ENCODE measurements around the gene SERPING1. TPM values are rescaled to one million over a fixed set of nuclear protein-coding genes. Genes with fewer than 3 reads are reported as not detected.
A peak's percentile ranks its signal among the peaks of the same experiment; 100 is the strongest.

The SERPING1 gene
- total RNA-seq, 1 donor from 2014 or later: 74.7 TPM

DNA sequence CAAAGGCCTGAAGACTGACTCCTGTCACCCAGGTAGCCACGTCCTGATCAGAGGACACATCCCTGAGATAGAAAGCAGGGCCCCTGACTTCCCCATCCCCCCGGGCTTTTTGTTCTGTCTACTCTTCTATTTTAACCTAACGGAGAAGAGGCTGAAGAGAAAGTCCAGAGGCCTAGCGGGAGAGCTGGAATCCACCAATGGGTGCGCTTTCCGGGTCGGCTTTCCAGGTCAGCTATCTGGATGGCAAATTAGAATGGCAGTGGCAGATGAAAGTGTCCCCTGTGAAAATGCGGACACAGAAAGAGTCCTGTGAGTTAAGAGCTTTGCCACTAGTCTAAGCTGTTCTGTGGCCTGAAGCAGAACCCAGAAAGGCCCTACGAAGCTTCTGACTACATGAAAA lies 13.1 kb upstream of the SERPING1 start:
- Mint-ChIP-seq H3K27ac (no peak overlapping the region), H3K36me3 (no peaks in the 10 kb centered on the region), H3K27me3 (no peaks in the 10 kb centered on the region), H3K4me3 (no peak overlapping the region), H3K4me1 (ENCODE audit: unreplicated experiment) (peaks cover 10% of the 10 kb centered on the region), H3K9me3 (no peaks in the 10 kb centered on the region)
- no peak for DNase-seq (ENCODE audit: extremely low spot score, unreplicated experiment)
- TF ChIP-seq, protein P1, sequence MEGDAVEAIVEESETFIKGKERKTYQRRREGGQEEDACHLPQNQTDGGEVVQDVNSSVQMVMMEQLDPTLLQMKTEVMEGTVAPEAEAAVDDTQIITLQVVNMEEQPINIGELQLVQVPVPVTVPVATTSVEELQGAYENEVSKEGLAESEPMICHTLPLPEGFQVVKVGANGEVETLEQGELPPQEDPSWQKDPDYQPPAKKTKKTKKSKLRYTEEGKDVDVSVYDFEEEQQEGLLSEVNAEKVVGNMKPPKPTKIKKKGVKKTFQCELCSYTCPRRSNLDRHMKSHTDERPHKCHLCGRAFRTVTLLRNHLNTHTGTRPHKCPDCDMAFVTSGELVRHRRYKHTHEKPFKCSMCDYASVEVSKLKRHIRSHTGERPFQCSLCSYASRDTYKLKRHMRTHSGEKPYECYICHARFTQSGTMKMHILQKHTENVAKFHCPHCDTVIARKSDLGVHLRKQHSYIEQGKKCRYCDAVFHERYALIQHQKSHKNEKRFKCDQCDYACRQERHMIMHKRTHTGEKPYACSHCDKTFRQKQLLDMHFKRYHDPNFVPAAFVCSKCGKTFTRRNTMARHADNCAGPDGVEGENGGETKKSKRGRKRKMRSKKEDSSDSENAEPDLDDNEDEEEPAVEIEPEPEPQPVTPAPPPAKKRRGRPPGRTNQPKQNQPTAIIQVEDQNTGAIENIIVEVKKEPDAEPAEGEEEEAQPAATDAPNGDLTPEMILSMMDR (conservative IDR thresholded peaks at IDR 0.05): no peak

GRCh38 chr11:57585301-57585700 lies 12.2 kb upstream of the SERPING1 start:
- H3K4me3 Mint-ChIP-seq: no peak overlapping the region
- no peak for DNase-seq (ENCODE audit: extremely low spot score, unreplicated experiment)
- H3K27ac Mint-ChIP-seq: no peak overlapping the region
- H3K4me1 Mint-ChIP-seq (ENCODE audit: unreplicated experiment): peaks cover 10% of the 10 kb centered on the region
- TF ChIP-seq, protein P1 (conservative IDR thresholded peaks at IDR 0.05): no peak
- no peaks in the 10 kb centered on the region for H3K36me3 Mint-ChIP-seq
- no peaks in the 10 kb centered on the region for H3K27me3 Mint-ChIP-seq
- no peaks in the 10 kb centered on the region for H3K9me3 Mint-ChIP-seq

- Mint-ChIP-seq H3K4me1 (ENCODE audit: unreplicated experiment) (peaks cover 15% of the 10 kb centered on the region), H3K36me3 (no peaks in the 10 kb centered on the region), H3K27ac (no peak overlapping the region), H3K27me3 (no peaks in the 10 kb centered on the region), H3K9me3 (no peaks in the 10 kb centered on the region), H3K4me3 (no peak overlapping the region)
- TF ChIP-seq, protein P1 (conservative IDR thresholded peaks at IDR 0.05): no peak
- DNase-seq (ENCODE audit: extremely low spot score, unreplicated experiment): no peak
These were observed 10.7 kb upstream of the SERPING1 start for GRCh38 chr11:57586711-57587245.

DNA sequence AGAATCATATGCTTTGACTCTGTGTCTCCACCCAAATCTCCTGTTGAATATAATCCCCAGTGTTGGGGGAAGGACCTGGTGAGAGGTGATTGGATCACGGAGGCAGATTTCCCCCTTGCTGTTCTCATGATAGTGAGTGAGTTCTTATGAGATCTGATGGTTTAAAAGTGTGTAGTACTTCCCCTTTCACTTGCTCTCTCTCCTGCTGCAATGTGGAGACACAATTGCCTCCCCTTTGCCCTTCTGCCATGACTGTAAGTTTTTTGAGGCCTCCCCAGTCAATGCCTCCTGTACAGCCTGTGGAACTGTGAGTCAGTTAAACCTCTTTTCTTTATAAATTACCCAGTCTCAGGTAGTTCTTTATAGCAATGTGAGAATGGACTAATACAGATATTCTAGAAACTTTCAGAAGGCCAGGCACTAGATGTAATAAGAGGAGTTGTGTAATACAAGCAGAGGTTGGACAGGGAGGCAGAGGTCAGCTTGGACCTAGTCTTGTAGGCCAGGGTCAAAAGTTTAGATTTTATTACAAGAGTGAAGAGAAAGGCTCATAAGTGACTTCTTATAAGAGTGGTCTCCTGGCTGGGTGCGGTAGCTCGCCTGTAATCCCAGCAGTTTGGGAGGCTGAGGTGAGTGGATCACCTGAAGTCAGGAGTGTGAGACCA lies 9.3 kb upstream of the SERPING1 start:
- TF ChIP-seq, protein P1 (conservative IDR thresholded peaks at IDR 0.05): no peak
- H3K9me3 Mint-ChIP-seq: no peaks in the 10 kb centered on the region
- H3K27ac Mint-ChIP-seq: no peak overlapping the region
- H3K4me3 Mint-ChIP-seq: no peak overlapping the region
- DNase-seq (ENCODE audit: extremely low spot score, unreplicated experiment): no peak
- peaks cover 20% of the 10 kb centered on the region for H3K4me1 Mint-ChIP-seq (ENCODE audit: unreplicated experiment)
- no peaks in the 10 kb centered on the region for H3K27me3 Mint-ChIP-seq
- H3K36me3 Mint-ChIP-seq: no peaks in the 10 kb centered on the region

DNA sequence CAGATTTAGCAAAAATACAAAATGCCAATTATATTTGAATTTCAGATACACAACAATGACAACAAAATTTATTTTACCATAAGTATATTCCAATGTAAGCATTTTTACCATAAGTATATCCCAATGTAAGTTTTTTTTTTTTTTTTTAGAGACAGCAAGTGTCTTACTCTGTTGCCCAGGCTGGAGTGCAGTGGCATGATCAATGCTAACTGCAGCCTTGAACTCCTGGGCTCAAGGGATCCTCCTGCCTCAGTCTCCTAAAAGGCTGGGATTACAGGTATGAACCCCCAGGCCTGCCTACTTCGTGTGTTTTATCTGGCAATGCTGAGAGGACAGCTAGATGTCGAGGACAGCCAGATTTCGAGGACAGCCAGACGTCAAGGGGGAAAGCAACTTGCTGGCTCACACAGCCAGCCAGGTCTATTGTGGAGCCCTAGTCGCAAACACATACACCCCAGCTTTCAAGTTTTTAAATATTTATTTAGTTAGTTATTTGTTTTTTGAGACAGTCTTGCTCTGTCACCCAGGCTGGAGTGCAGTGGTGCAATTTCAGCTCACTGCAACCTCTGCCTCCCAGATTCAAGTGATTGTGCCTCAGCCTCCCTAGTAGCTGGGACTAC lies 1.1 kb upstream of the SERPING1 start:
- H3K4me3 Mint-ChIP-seq: peak overlapping the region; percentile 54
- H3K36me3 Mint-ChIP-seq: no peaks in the 10 kb centered on the region
- H3K4me1 Mint-ChIP-seq (ENCODE audit: unreplicated experiment): peaks cover 41% of the 10 kb centered on the region

More for the DNA sequence above, 1.1 kb upstream of the SERPING1 start:
- no peak for DNase-seq (ENCODE audit: extremely low spot score, unreplicated experiment)
- TF ChIP-seq, protein P1 (conservative IDR thresholded peaks at IDR 0.05): no peak
- Mint-ChIP-seq H3K9me3 (no peaks in the 10 kb centered on the region), H3K27ac (peak overlapping the region; percentile 76), H3K27me3 (no peaks in the 10 kb centered on the region)
